ENCODE results near the gene CCL16. TPM values are rescaled to one million over a fixed set of nuclear protein-coding genes. Genes with fewer than 3 reads are reported as not detected.

The CCL16 gene
- total RNA-seq, 4 donors from 2014 or later: 0.34 to 2.6 TPM; not detected in 2

GRCh38 chr17:35972066-35972465, 9.2 kb downstream of the CCL16 start:
- no peak for TF ChIP-seq CTCF (IDR thresholded peaks at IDR 0.05; ENCODE audit: low read depth)

- no peak for TF ChIP-seq CTCF (IDR thresholded peaks at IDR 0.05; ENCODE audit: low read depth)
These were observed 11.5 kb downstream of the CCL16 start for GRCh38 chr17:35969558-35970380.

- TF ChIP-seq CTCF (IDR thresholded peaks at IDR 0.05; ENCODE audit: low read depth): no peak
These were observed 12.7 kb downstream of the CCL16 start for GRCh38 chr17:35968520-35969054.

- no peak for TF ChIP-seq CTCF (IDR thresholded peaks at IDR 0.05; ENCODE audit: low read depth)
These were observed 16.0 kb downstream of the CCL16 start for GRCh38 chr17:35965272-35965671.

- no peak for TF ChIP-seq CTCF (IDR thresholded peaks at IDR 0.05; ENCODE audit: low read depth)
These were observed 17.6 kb downstream of the CCL16 start for GRCh38 chr17:35963663-35964062.

GRCh38 chr17:35953720-35954119, 27.6 kb downstream of the CCL16 start:
- no peak for TF ChIP-seq CTCF (IDR thresholded peaks at IDR 0.05; ENCODE audit: low read depth)

GRCh38 chr17:35949401-35949800, 31.9 kb downstream of the CCL16 start:
- no peak for TF ChIP-seq CTCF (IDR thresholded peaks at IDR 0.05; ENCODE audit: low read depth)
